BLaER1 (cell line): ENCODE results near the gene SLC17A4.

ENCODE experiments used
- H3K27ac ChIP-seq: shearing (Covaris generic); formaldehyde crosslinking; 2 replicates; pipeline ENCODE4 v1.8.1; 2022
- H3K27me3 ChIP-seq: shearing (Covaris generic); formaldehyde crosslinking; 2 replicates; pipeline ENCODE4 v1.8.1; 2022
- H3K36me3 ChIP-seq: shearing (Covaris generic); formaldehyde crosslinking; 2 replicates; pipeline ENCODE4 v1.8.1; 2022
- H3K4me1 ChIP-seq: shearing (Covaris generic); formaldehyde crosslinking; 2 replicates; pipeline ENCODE4 v1.8.1; 2022
- H3K4me2 ChIP-seq: shearing (Covaris generic); formaldehyde crosslinking; 2 replicates; pipeline ENCODE4 v1.8.1; 2022
- H3K4me3 ChIP-seq: shearing (Covaris generic); formaldehyde crosslinking; 2 replicates; pipeline ENCODE4 v1.8.1; 2022
- H3K9ac ChIP-seq: shearing (Covaris generic); formaldehyde crosslinking; 2 replicates; pipeline ENCODE4 v1.8.1; 2022
- H3K9me3 ChIP-seq: shearing (Covaris generic); formaldehyde crosslinking; 2 replicates; pipeline ENCODE4 v1.8.1; 2022
- H4K20me1 ChIP-seq: shearing (Covaris generic); formaldehyde crosslinking; 2 replicates; pipeline ENCODE4 v1.8.1; 2022
- Cebpa-rat ChIP-seq: shearing (Covaris generic); IDR thresholded peaks from 2 replicates; pipeline ENCODE4 v1.8.1; 2022

SLC17A4 gene

GRCh38 chr6:25749837-25750236 lies 4.7 kb upstream of the SLC17A4 start:
- Histone ChIP-seq H3K36me3 (no peaks in the 10 kb centered on the region), H3K9ac (no peak overlapping the region), H3K27ac (no peak overlapping the region), H3K9me3 (no peaks in the 10 kb centered on the region), H3K4me2 (no peak overlapping the region), H3K27me3 (no peaks in the 10 kb centered on the region), H4K20me1 (no peaks in the 10 kb centered on the region), H3K4me1 (0 out of 2 replicates have a peak, but pooled peaks cover 3% of the 10 kb centered on the region), H3K4me3 (no peak overlapping the region)
- no peak for TF ChIP-seq Cebpa-rat

- Histone ChIP-seq H3K27ac (no peak overlapping the region), H3K4me3 (no peak overlapping the region), H3K9ac (no peak overlapping the region), H3K4me2 (no peak overlapping the region), H3K4me1 (0 out of 2 replicates have a peak, but pooled peaks cover 3% of the 10 kb centered on the region), H3K27me3 (no peaks in the 10 kb centered on the region), H3K36me3 (no peaks in the 10 kb centered on the region), H4K20me1 (no peaks in the 10 kb centered on the region), H3K9me3 (no peaks in the 10 kb centered on the region)
- no peak for TF ChIP-seq Cebpa-rat
These were observed 3.6 kb upstream of the SLC17A4 start for GRCh38 chr6:25750906-25751305.

GRCh38 chr6:25753079-25753478 lies 1.5 kb upstream of the SLC17A4 start:
- Histone ChIP-seq H3K4me1 (0 out of 2 replicates have a peak, but pooled peaks cover 3% of the 10 kb centered on the region), H3K27me3 (no peaks in the 10 kb centered on the region), H3K9me3 (no peaks in the 10 kb centered on the region), H3K4me3 (no peak overlapping the region), H3K27ac (no peak overlapping the region), H3K4me2 (no peak overlapping the region), H3K9ac (no peak overlapping the region), H3K36me3 (no peaks in the 10 kb centered on the region), H4K20me1 (no peaks in the 10 kb centered on the region)
- TF ChIP-seq Cebpa-rat = no peak

GRCh38 chr6:25755483-25755882 lies 941 bp downstream of the SLC17A4 start:
- Histone ChIP-seq H3K27ac (no peak overlapping the region), H3K36me3 (no peaks in the 10 kb centered on the region), H3K27me3 (no peaks in the 10 kb centered on the region), H3K4me1 (no peaks in the 10 kb centered on the region), H3K9me3 (no peaks in the 10 kb centered on the region), H3K9ac (no peak overlapping the region), H3K4me2 (no peak overlapping the region), H4K20me1 (no peaks in the 10 kb centered on the region), H3K4me3 (no peak overlapping the region)
- TF ChIP-seq Cebpa-rat = no peak

- no peaks in the 10 kb centered on the region for H3K9me3 ChIP-seq
- no peaks in the 10 kb centered on the region for H3K4me1 ChIP-seq
- no peak overlapping the region for H3K4me2 ChIP-seq
- H3K9ac ChIP-seq = no peak overlapping the region
- no peak overlapping the region for H3K27ac ChIP-seq
- H3K27me3 ChIP-seq = no peaks in the 10 kb centered on the region
- no peaks in the 10 kb centered on the region for H3K36me3 ChIP-seq
- H3K4me3 ChIP-seq = no peak overlapping the region
- TF ChIP-seq Cebpa-rat = no peak
- H4K20me1 ChIP-seq = no peaks in the 10 kb centered on the region
These were observed 2.1 kb downstream of the SLC17A4 start for GRCh38 chr6:25756382-25757363.

- Histone ChIP-seq H3K4me2 (no peak overlapping the region), H3K4me3 (no peak overlapping the region), H3K27ac (no peak overlapping the region), H4K20me1 (no peaks in the 10 kb centered on the region), H3K9me3 (no peaks in the 10 kb centered on the region), H3K4me1 (no peaks in the 10 kb centered on the region), H3K9ac (no peak overlapping the region), H3K36me3 (no peaks in the 10 kb centered on the region), H3K27me3 (no peaks in the 10 kb centered on the region)
- TF ChIP-seq Cebpa-rat = no peak
These were observed 3.5 kb downstream of the SLC17A4 start for GRCh38 chr6:25757936-25758642.

- H3K27me3 ChIP-seq = no peaks in the 10 kb centered on the region
- no peaks in the 10 kb centered on the region for H3K36me3 ChIP-seq
- H3K9me3 ChIP-seq = no peaks in the 10 kb centered on the region
- 0 out of 2 replicates have a peak, but pooled peaks cover 5% of the 10 kb centered on the region for H3K4me1 ChIP-seq
- H3K9ac ChIP-seq = no peak overlapping the region
- TF ChIP-seq Cebpa-rat = no peak
- H3K4me3 ChIP-seq = no peak overlapping the region
- H3K4me2 ChIP-seq = peak overlapping the region; percentile 8; the same call in 1 of the 2 replicates
- no peaks in the 10 kb centered on the region for H4K20me1 ChIP-seq
- H3K27ac ChIP-seq = no peak overlapping the region
These were observed 10.1 kb downstream of the SLC17A4 start for GRCh38 chr6:25764611-25765010.

GRCh38 chr6:25768566-25768965 lies 14.0 kb downstream of the SLC17A4 start:
- Histone ChIP-seq H3K4me2 (no peak overlapping the region), H3K9me3 (no peaks in the 10 kb centered on the region), H3K36me3 (no peaks in the 10 kb centered on the region), H3K27me3 (no peaks in the 10 kb centered on the region), H3K4me1 (0 out of 2 replicates have a peak, but pooled peaks cover 5% of the 10 kb centered on the region), H4K20me1 (no peaks in the 10 kb centered on the region), H3K4me3 (no peak overlapping the region), H3K27ac (no peak overlapping the region), H3K9ac (no peak overlapping the region)
- no peak for TF ChIP-seq Cebpa-rat

- H3K4me2 ChIP-seq = no peak overlapping the region
- TF ChIP-seq Cebpa-rat = no peak
- no peak overlapping the region for H3K27ac ChIP-seq
- no peaks in the 10 kb centered on the region for H4K20me1 ChIP-seq
- no peaks in the 10 kb centered on the region for H3K36me3 ChIP-seq
- H3K9me3 ChIP-seq = no peaks in the 10 kb centered on the region
- no peak overlapping the region for H3K4me3 ChIP-seq
- no peak overlapping the region for H3K9ac ChIP-seq
- H3K27me3 ChIP-seq = no peaks in the 10 kb centered on the region
- H3K4me1 ChIP-seq = no peaks in the 10 kb centered on the region
These were observed 15.4 kb downstream of the SLC17A4 start for GRCh38 chr6:25769983-25770382.
